HepG2 (cell line): Measurements from ENCODE around the gene MAMSTR. TPM values are rescaled to one million over a fixed set of nuclear protein-coding genes. Genes with fewer than 3 reads are reported as not detected.
A peak's percentile ranks its signal among the peaks of the same experiment; 100 is the strongest.

Source experiments
- ATAC-seq: fragments of 200-7000 bp; cut with Tn5 transposase; 3 replicates; pipeline ENCODE4 v1.9.1; 2020; ENCODE audit warnings: mild to moderate bottlenecking, moderate library complexity
- BruUV-seq: library from RNA; stranded (reverse); fragments of 400-500 nt; replicated peaks from 2 replicates; lab custom pipeline; 2021; lab: Mats Ljungman, UMichigan
- CTCF ChIA-PET: fragments of 300-600 bp; formaldehyde crosslinking; extraction: SDS; loops from one replicate; lab custom pipeline; 2021; ENCODE audit warnings: low total read pairs, inconsistent platforms, low intra/inter-chr PET ratio; lab: Yijun Ruan, JAX
- POLR2A ChIA-PET: fragments of 350-600 bp; sonication (Branson Sonifier 250); formaldehyde crosslinking; loops from one replicate; lab custom pipeline; 2020; ENCODE audit warnings: antibody characterized with exemption, inconsistent platforms; lab: Yijun Ruan, JAX
- DNase-seq: peaks from one replicate; pipeline ENCODE4 v3.0.0-alpha.2; 2015; ENCODE audit warnings: low spot score
- FAIRE-seq: peaks from 3 replicates; lab custom pipeline; 2011; peaks lifted over from hg19 to GRCh38; lab: Jason Lieb, UNC
- H2AFZ ChIP-seq: one replicate; pipeline ENCODE4 v1.6.1; 2011; ENCODE audit warnings: low read length, inconsistent platforms
- H3K27ac ChIP-seq: fragments of 300-600 bp; 3 replicates; pipeline ENCODE4 v1.8.0; 2011; ENCODE audit warnings: mixed run types, mild to moderate bottlenecking, mixed read lengths, low read length, inconsistent platforms; ENCODE audit not compliant: insufficient read depth; ENCODE audit errors: extremely low read length
- H3K27me3 ChIP-seq, 2 experiments: fragments of 200-600 bp in 1 of 2; 2 replicates in 1 of 2; 3 replicates in 1 of 2; pipeline versions ENCODE4 v1.6.0 to v1.8.0; 2011; ENCODE audit warnings: low read length in 2 of 2, mild to moderate bottlenecking in 2 of 2, moderate library complexity in 2 of 2, inconsistent platforms in 1 of 2; ENCODE audit not compliant: insufficient read depth in 2 of 2, control insufficient read depth in 1 of 2
- H3K36me3 ChIP-seq, 2 experiments: fragments of 200-600 bp in 1 of 2; replicated peaks in 1 of 2; 2 replicates in 1 of 2; 3 replicates in 1 of 2; pipeline versions ENCODE4 v1.5.1 to v1.8.0; 2011; ENCODE audit warnings: low read length in 2 of 2, inconsistent platforms in 1 of 2; ENCODE audit not compliant: insufficient read depth in 2 of 2, control insufficient read depth in 1 of 2
- H3K4me1 ChIP-seq: 2 replicates; pipeline ENCODE4 v1.5.1; 2012; ENCODE audit warnings: low read length, inconsistent platforms; ENCODE audit not compliant: insufficient read depth
- H3K4me2 ChIP-seq: 2 replicates; pipeline ENCODE4 v1.6.0; 2011; ENCODE audit warnings: low read depth, low read length, inconsistent platforms
- H3K4me3 ChIP-seq, 3 experiments: fragments of 200-600 bp in 1 of 3; sonication (generic), shearing (Covaris generic) in 1 of 3; replicated peaks in 1 of 3; 2 replicates each; pipeline ENCODE4 v1.5.1; 2011 to 2016; ENCODE audit warnings: low read length in 3 of 3, inconsistent platforms in 2 of 3, low read depth in 2 of 3, mild to moderate bottlenecking in 2 of 3, control low read depth in 1 of 3, mixed read lengths in 1 of 3; ENCODE audit not compliant: insufficient read depth in 1 of 3
- H3K79me2 ChIP-seq: one replicate; pipeline ENCODE4 v1.6.1; 2011; ENCODE audit warnings: low read length, inconsistent platforms; ENCODE audit not compliant: insufficient read depth
- H3K9ac ChIP-seq: 2 replicates; pipeline ENCODE4 v1.6.0; 2011; ENCODE audit warnings: mild to moderate bottlenecking, low read depth, low read length, inconsistent platforms; ENCODE audit not compliant: insufficient read depth
- H3K9me3 ChIP-seq: 2 replicates; pipeline ENCODE4 v1.5.1; 2012; ENCODE audit warnings: mild to moderate bottlenecking, low read length
- H4K20me1 ChIP-seq: 2 replicates; pipeline ENCODE4 v1.6.0; 2011; ENCODE audit warnings: inconsistent platforms, mild to moderate bottlenecking, low read length, moderate library complexity; ENCODE audit not compliant: insufficient read depth
- ATF7 ChIP-seq, 2 experiments: fragments of 450-650 bp in 1 of 2; sonication (generic) in 1 of 2; formaldehyde crosslinking in 1 of 2; IDR thresholded peaks; 2 replicates each; pipeline versions ENCODE4 v1.4.0 to v1.6.1; 2016 to 2020; ENCODE audit warnings: antibody characterized with exemption in 1 of 2, mild to moderate bottlenecking in 1 of 2, missing genetic modification reagents in 1 of 2
- CREB1 ChIP-seq, 2 experiments: fragments of 450-650 bp in 1 of 2; IDR thresholded peaks; 2 replicates each; pipeline ENCODE4 v1.6.1; 2016 to 2017; ENCODE audit warnings: control low read depth in 1 of 2, mild to moderate bottlenecking in 1 of 2, missing compliant biosample characterization in 1 of 2, missing genetic modification characterization in 1 of 2
- POLR2AphosphoS2 ChIP-seq: IDR thresholded peaks from 2 replicates; pipeline ENCODE4 v1.6.1; 2011; ENCODE audit warnings: low read depth, low read length, improper control_type of control experiment
- ZNF704 ChIP-seq: sonication (generic); formaldehyde crosslinking; IDR thresholded peaks from 2 replicates; pipeline ENCODE4 v1.8.1; 2023; ENCODE audit warnings: mild to moderate bottlenecking, inconsistent platforms, moderate library complexity, missing genetic modification reagents, borderline replicate concordance
- WGBS: methylation state at CpG from one replicate; pipeline ENCODE4 v1.1.6; 2017; ENCODE audit warnings: low lambda C conversion rate; 5-methylcytosine and 5-hydroxymethylcytosine counted together
- in situ Hi-C: cut with HindIII; loops from 2 replicates; pipeline ENCODE4 v1.10.0; 2017; ENCODE audit warnings: low pct_unique_long_range_greater_than_20kb; ENCODE audit not compliant: extremely low pct_ligation_motif_present
- intact Hi-C: fragments of 100-400 bp; cut with micrococcal nuclease; formaldehyde crosslinking; loops from one replicate; pipeline ENCODE4 v1.10.0; 2022; ENCODE audit not compliant: unreplicated experiment
- polyA plus RNA-seq, 8 experiments: library from polyadenylated mRNA; depleted of rRNA in 3 of 8; stranded (reverse) in 7 of 8; unstranded in 1 of 8; fragments of >200 nt; fragmentation: Illumina TruSeq in 4 of 8; extraction: Trizol in 4 of 8; gene quantifications; 2 replicates each; pipeline versions ENCODE4 v1.2.1 to v1.2.3, GENCODE V29; 2011 to 2016; ENCODE audit warnings: low read depth in 4 of 8, missing spikeins in 1 of 8, mixed read lengths in 1 of 8; ENCODE audit not compliant: insufficient read depth in 1 of 8
- total RNA-seq, 5 experiments: library from RNA; depleted of rRNA; stranded (reverse); fragments of >200 nt; fragmentation: Illumina TruSeq; extraction: Trizol; gene quantifications; 2 replicates each; pipeline ENCODE4 v1.2.3, GENCODE V29; 2016; ENCODE audit warnings: low read depth in 1 of 5

The MAMSTR gene
- total and polyA plus RNA-seq, 2 of the 13 experiments (the other 11 are each of a cell fraction or from before 2014, with no cell fraction given), result 2.2 to 2.4 TPM

GRCh38 chr19:48669903-48670668, 49.4 kb downstream of the MAMSTR start:
- Histone ChIP-seq H4K20me1 (no peaks in the 10 kb centered on the region), H3K27ac (no peak overlapping the region), H3K36me3 (no peaks in the 10 kb centered on the region), H3K27me3 (peaks cover 4 to 23% of the 10 kb centered on the region in 2 experiments; a peak in 4 of 5 replicates), H3K79me2 (no peaks in the 10 kb centered on the region), H3K9me3 (no peaks in the 10 kb centered on the region), H3K4me1 (peaks cover 13% of the 10 kb centered on the region)
- CTCF ChIA-PET, result no interaction called here
- FAIRE-seq, result no peak
- TF ChIP-seq CREB1 (IDR thresholded peaks at IDR 0.05) (peak; percentile 74), CREB1 (CRISPR knock-in tag; IDR thresholded peaks at IDR 0.05) (no peak), ZNF704 (no peak)
- TF ChIP-seq, all 625 proteins: peak for 1
- 90% methylated on average over 16 of the region's 26 CpGs for WGBS
- POLR2A ChIA-PET, result no interaction called here
- Histone ChIP-seq H3K4me3 (no peak overlapping the region), H3K9ac (no peak overlapping the region), H3K4me2 (no peak overlapping the region), H2AFZ (no peak overlapping the region)
- in situ Hi-C loops (loop anchor here (10.0 kb wide), 2 partner anchors 115 to 165 kb away; partner anchors contain the start of gene HSD17B14), intact Hi-C loops (no loop called here)
- DNase-seq, result no peak
- no TSS peak for BruUV-seq
- ATAC-seq, result no peak; the same call in 2 of the 3 replicates

- no peaks in the 10 kb centered on the region for H3K79me2 ChIP-seq
- peaks cover 10% of the 10 kb centered on the region for H3K4me1 ChIP-seq
- FAIRE-seq (no peak), DNase-seq (no peak), ATAC-seq (no peak)
- H3K9me3 ChIP-seq, result no peaks in the 10 kb centered on the region
- no peaks in the 10 kb centered on the region for H4K20me1 ChIP-seq
- in situ Hi-C loops (no loop called here), intact Hi-C loops (no loop called here)
- no peak overlapping the region for H2AFZ ChIP-seq
- ChIA-PET CTCF (no interaction called here), POLR2A (no interaction called here)
- H3K27ac ChIP-seq, result no peak overlapping the region
- no peak overlapping the region for H3K4me2 ChIP-seq
- TF ChIP-seq ATF7 (IDR thresholded peaks at IDR 0.05) (peak; percentile 63), ATF7 (CRISPR knock-in tag; IDR thresholded peaks at IDR 0.05) (no peak), CREB1 (IDR thresholded peaks at IDR 0.05) (peak; percentile 86), CREB1 (CRISPR knock-in tag; IDR thresholded peaks at IDR 0.05) (no peak), POLR2AphosphoS2 (no peak)
- 54% methylated on average over 2 of the region's 2 CpGs for WGBS
- BruUV-seq, result no TSS peak
- H3K36me3 ChIP-seq, result no peaks in the 10 kb centered on the region
- H3K9ac ChIP-seq, result no peak overlapping the region
- H3K27me3 ChIP-seq, result peaks cover under 1 to 16% of the 10 kb centered on the region in 2 experiments; a peak in 3 of 5 replicates
- no peak overlapping the region for H3K4me3 ChIP-seq
Observed at GRCh38 chr19:48668761-48669160, 50.8 kb downstream of the MAMSTR start.
